IMR-90 (cell line): Measurements from ENCODE around the gene SSC4D. TPM values are rescaled to one million over a fixed set of nuclear protein-coding genes. Genes with fewer than 3 reads are reported as not detected.

Source experiments
- polyA plus RNA-seq, 3 experiments: library from polyadenylated mRNA; depleted of rRNA; stranded (reverse); fragments of >200 nt; gene quantifications; 2 replicates each; pipeline ENCODE4 v1.2.3, GENCODE V29; 2012; ENCODE audit warnings: low replicate concordance in 1 of 3
- total RNA-seq: library from RNA; depleted of rRNA; stranded (reverse); fragments of >200 nt; gene quantifications from 2 replicates; pipeline ENCODE4 v1.2.3, GENCODE V29; 2012; rRNA removed

SSC4D gene
- total and polyA plus RNA-seq, 2 of the 4 experiments (the other 2 are of a cell fraction), result 0.36 to 0.70 TPM

Other genes with a start within 250 kb of the SSC4D start
- gene SRRM3, start 207.8 kb downstream of the SSC4D start, total RNA-seq, result 0.18 and 0.28 TPM in 2 replicates
- 2.5 and 2.7 TPM in 2 replicates for gene SRRM3, start 207.8 kb downstream of the SSC4D start, polyA plus RNA-seq (2012; rRNA removed)
- gene HSPB1, start 107.0 kb downstream of the SSC4D start, total RNA-seq, result 33.2 and 48.6 TPM in 2 replicates
- gene HSPB1, start 107.0 kb downstream of the SSC4D start, polyA plus RNA-seq (2012; rRNA removed), result 1,363 and 1,841 TPM in 2 replicates
- gene YWHAG, start 50.7 kb downstream of the SSC4D start, total RNA-seq, result 40.1 and 58.6 TPM in 2 replicates
- 56.9 and 64.9 TPM in 2 replicates for gene YWHAG, start 50.7 kb downstream of the SSC4D start, polyA plus RNA-seq (2012; rRNA removed)
- gene ZP3, start 15.3 kb upstream of the SSC4D start, total RNA-seq, result 0.54 and 0.83 TPM in 2 replicates
- 0.42 and 0.67 TPM in 2 replicates for gene ZP3, start 15.3 kb upstream of the SSC4D start, polyA plus RNA-seq (2012; rRNA removed)
- gene DTX2, start 52.0 kb upstream of the SSC4D start, total RNA-seq, result 1.8 and 3.1 TPM in 2 replicates
- gene DTX2, start 52.0 kb upstream of the SSC4D start, polyA plus RNA-seq (2012; rRNA removed), result 7.1 and 7.7 TPM in 2 replicates
- not detected in 2 replicates for gene UPK3B, start 100.9 kb upstream of the SSC4D start, total RNA-seq
- 0.10 and 0.26 TPM in 2 replicates for gene UPK3B, start 100.9 kb upstream of the SSC4D start, polyA plus RNA-seq (2012; rRNA removed)
- not detected in 2 replicates for gene SPDYE16, start 133.6 kb upstream of the SSC4D start, total RNA-seq
- not detected in 2 replicates for gene SPDYE16, start 133.6 kb upstream of the SSC4D start, polyA plus RNA-seq (2012; rRNA removed)
- gene POMZP3, start 217.6 kb upstream of the SSC4D start, total RNA-seq, result 1.1 and 1.4 TPM in 2 replicates
- gene POMZP3, start 217.6 kb upstream of the SSC4D start, polyA plus RNA-seq (2012; rRNA removed), result 4.8 and 5.2 TPM in 2 replicates